Fibroblast of villous mesenchyme (primary cell): ENCODE measurements around the gene LINGO4. TPM values are rescaled to one million over a fixed set of nuclear protein-coding genes. Genes with fewer than 3 reads are reported as not detected.

Source experiments
- DNase-seq: peaks from one replicate; pipeline ENCODE4 v3.0.0-alpha.2; 2010; ENCODE audit warnings: low read depth
- H3K4me3 ChIP-seq: 2 replicates; pipeline ENCODE4 v1.5.1; 2011; ENCODE audit warnings: low read depth, mild to moderate bottlenecking, low read length
- CTCF ChIP-seq: IDR thresholded peaks from 2 replicates; pipeline ENCODE4 v1.5.1; 2012; ENCODE audit warnings: low read depth, mild to moderate bottlenecking, low read length; ENCODE audit not compliant: insufficient read depth
- total RNA-seq: library from RNA; depleted of rRNA; stranded (reverse); fragments of >200 nt; gene quantifications from 2 replicates; pipeline ENCODE4 v1.2.3, GENCODE V29; 2012

Gene LINGO4
- total RNA-seq, 1 donor: not detected

DNA sequence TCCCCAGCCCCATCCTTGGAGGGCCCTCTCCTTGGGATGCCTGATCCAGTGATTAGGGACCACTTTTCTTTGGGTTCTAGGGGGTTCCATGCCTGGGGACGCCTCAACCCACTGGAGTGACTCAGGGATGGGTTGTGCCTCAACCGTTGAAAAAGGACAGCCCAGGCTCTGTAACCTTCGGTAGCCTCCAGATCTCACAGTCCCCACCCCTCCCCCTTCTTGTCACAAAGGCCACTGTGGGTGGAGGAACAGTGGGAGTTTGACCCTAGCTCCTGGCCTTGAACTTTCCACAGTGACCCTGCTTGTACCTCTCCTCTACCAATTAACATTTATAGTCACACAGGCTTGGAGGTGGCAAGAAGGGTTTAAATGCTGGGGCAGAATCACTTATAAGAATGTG, 29.0 kb upstream of the LINGO4 start:
- H3K4me3 ChIP-seq: no peak overlapping the region
- DNase-seq: no peak
- TF ChIP-seq CTCF: no peak

DNA sequence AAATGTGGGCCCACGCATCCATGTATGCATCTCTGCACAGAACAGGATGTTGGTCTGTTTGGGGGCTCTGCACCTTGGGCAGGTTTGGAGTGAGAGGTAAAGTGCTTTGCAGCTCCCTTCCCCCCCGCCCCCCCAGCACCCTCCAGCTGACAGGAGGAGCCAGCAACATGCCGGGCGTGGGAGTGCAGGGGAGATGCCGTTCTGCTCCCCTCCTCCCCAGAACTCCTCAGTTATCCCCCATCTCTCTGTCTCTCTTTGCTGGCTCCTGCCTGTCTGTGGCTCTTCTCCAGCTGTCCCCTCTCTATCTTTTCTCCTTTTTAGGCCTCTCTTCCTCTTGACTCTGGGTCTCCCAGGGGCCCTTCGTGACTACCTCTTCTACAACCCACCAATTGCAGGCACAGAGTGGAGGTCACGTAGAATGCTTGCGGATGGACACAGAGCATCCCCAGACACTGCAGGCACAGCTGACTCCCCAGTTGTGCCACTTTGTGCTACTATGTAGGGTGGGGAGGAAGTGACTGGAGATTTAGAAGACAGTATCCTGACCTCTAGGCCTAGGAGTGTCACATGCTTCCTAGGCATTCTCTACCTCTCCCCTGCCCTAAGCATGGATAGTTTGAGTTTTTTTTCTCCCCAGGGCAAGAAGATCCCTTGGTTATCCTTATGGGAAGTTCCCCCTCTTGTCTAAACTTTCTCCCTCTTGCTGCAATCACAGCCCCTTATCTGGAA, 28.1 kb upstream of the LINGO4 start:
- no peak for TF ChIP-seq CTCF
- DNase-seq: no peak
- no peak overlapping the region for H3K4me3 ChIP-seq

DNA sequence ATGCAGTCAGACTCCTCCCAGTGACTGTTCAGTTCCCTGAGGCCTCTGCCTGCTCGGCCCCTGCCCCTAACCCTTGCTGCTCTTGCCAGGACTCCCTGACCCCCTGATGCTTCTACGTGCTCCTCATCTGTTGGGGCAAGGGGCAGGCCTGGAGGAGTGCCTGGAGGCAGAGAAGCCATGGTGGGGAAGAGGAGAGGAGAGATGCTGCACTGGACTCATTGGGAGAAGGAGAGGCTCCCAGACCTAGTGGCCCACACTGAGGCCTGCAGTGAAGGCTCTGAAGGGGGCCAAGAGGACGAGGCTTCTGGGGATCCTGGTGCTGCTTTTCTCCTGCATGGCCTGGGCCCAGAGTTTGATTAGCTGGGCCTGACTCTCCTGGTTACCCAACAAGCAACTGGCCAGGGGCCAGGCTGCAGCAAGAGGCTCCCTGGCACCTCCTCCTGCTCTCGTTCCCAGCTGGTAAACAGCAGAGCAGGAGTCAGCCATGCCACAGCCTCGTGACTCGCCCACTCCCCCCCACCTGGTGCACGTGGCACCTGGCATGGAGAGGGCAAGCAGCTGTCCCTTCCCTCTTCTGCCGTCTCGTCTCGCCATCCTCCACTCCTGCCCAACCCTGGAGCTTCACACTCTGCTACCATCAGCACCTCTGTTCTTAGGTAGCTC, 27.2 kb upstream of the LINGO4 start:
- no peak for TF ChIP-seq CTCF
- no peak overlapping the region for H3K4me3 ChIP-seq
- peak; percentile 17 for DNase-seq

DNA sequence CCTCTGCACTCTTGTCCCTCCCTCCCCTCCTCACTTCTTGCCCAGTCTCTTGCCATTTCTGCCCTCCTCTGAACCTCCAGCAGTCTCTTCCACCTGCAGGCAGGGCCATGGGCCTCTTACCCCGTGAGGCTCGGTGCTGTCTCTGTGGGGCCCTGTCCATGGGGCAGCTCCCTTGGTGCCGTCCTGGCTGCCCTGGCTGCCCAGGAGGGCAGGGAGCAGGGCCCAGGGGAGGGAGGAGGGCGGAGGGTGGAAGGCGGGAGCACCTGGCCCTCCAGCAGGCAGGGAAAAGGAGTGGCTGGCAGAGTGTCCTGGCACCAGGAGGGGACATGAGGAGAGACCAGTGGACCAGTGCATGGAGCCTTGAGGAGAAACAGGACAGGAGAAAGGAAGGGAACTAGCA, 26.4 kb upstream of the LINGO4 start, which contains the start of gene RORC:
TSS of gene RORC (minus strand) at position 198 of the 400 bp plus-strand sequence. CDS start at position 160, 38 bp downstream.
- no peak within 1 kb of the TSS for H3K4me3 ChIP-seq
- TF ChIP-seq CTCF: no peak
- no peak for DNase-seq

DNA sequence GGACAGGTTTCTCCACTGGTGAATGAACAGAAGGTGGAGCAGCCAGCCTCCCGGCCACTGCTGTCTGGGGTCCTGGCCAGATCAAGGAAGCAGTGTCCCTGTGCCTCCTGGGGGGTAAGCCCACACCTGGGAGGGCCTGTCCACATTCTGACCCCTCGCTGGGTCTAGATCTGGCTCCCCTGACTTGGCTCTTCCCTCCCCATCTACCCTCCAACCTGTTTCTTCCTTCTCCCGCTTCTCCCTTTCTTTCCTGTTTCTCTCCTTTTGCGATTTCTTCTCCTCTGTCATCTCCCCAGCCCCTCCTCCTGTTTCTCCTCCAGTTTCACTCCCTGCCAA, 26.0 kb upstream of the LINGO4 start:
- no peak overlapping the region for H3K4me3 ChIP-seq
- no peak for DNase-seq
- TF ChIP-seq CTCF: no peak

DNA sequence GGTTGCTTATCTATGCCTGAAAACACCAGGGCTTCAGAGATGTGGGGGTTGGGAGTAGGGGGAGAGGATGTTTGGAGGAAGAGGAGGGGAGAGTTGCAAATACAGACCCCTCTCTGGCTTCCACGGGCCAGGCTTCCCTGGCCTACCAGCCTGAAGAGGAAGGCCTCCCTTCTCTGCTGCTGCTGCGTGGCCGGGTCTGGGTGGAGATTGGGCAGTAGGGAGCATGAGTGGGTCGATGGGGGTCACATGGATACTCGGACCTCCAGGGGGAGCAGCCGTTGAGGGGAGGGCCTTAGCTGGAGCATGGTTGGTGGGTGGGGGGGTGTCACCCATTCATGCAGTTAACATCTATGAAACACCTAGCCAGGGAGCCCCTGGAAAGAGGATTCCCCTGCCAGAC, 24.8 kb upstream of the LINGO4 start:
- TF ChIP-seq CTCF: no peak
- no peak overlapping the region for H3K4me3 ChIP-seq
- no peak for DNase-seq
